Stimulated activated CD4-positive, alpha-beta T cell treated with anti-CD3 and anti-CD28 coated beads, Interleukin-15, amount 100 ng/mL, for 48 hours (primary cell): ENCODE measurements around the gene CELF2.

Experiments used
- DNase-seq, 2 donors: peaks; one replicate each; pipeline ENCODE4 v3.0.0-alpha.2; 2020; ENCODE audit warnings: low read depth in 2 of 2

The CELF2 gene

DNA sequence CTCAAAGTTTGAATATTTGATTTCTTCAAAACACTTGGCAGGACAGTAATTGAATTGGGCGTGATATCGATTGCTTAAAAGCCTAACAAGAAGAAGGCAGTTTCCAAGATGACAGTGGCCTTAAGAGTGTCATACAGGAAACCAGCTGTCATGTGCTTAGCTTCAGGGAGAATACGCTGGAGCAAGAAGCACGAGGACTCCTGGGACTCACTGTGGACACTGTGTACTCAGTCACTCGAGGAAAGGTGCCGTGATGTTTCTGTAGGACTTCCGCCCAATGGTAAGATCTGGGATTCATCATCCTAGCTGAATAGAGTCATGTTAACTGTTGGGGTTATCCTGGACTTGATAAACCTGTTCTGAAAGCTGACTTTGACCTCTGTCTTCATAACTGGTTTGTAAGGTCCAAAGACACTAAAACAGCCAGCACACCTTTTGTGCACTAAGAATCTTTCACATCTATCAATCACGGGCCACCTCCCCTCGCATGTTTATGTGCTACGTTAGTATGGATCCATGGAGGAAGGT lies 113.5 kb downstream of the CELF2 start:
- DNase-seq = no peak

DNA sequence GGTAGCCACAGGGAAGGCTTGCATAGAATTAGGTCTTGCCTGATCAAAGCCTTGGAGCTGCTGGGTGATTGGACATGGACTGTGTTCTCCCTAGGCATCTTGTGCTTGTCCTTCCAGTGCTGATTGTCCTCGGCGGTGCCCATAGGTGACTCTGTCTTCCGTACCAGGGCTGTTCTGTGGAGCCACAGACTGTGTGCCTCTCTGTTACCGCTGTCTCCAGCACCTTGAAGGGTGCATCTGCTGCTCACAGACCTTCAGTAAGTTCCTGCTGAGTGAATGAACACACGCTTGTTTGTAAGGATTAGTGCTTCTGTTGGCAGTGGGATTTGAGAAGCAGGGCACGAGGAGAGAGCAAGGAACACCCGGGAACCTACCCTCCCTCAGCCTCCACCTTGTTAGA lies 116.7 kb downstream of the CELF2 start:
- DNase-seq = no peak

DNA sequence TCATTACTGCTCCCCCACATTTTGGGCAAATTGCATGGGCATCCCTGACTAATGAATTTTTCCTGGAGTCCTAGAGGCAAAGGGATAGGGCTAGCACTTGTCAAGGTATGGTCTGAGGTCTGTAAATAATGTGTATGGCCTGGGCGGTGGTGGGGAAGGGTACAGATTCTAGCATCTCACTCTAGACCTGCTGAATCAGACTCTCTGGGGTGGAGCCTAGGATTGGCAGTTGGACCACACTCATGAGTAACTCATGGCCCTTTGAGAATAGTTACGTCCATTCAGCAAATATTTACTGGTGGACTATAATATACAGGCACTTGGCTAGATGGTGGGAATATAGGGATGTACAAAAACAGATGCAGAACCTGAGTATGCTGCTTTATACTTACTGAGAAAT lies 118.0 kb downstream of the CELF2 start:
- DNase-seq = no peak

GRCh38 chr10:11138314-11139033 lies 120.8 kb downstream of the CELF2 start:
- no peak for DNase-seq

GRCh38 chr10:11140963-11141362 lies 123.3 kb downstream of the CELF2 start:
- DNase-seq = no peak

DNA sequence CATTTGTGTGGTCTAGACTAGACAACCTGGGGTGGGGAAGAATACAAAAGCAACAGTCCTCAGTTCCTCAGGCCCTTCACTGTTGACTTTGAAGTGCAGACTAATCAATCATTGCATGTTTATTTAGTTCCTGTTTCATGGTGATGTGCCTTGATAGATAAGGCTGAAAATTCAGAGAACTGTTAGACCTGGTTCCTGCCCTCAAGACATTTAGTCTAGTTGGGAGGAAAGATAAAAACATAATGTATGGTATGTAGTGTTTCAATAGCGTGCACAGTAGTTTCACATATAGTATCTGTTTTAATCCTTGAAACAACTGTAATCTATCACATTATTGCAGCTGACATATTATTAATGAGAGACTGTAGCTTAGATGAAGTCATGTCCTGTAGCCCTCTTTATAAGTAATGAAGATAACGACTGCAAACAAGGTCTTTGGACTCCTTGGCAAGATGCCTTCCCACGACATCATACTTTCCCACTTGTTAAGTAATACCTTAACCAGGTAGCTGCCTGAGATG lies 124.0 kb downstream of the CELF2 start:
- DNase-seq = no peak

DNA sequence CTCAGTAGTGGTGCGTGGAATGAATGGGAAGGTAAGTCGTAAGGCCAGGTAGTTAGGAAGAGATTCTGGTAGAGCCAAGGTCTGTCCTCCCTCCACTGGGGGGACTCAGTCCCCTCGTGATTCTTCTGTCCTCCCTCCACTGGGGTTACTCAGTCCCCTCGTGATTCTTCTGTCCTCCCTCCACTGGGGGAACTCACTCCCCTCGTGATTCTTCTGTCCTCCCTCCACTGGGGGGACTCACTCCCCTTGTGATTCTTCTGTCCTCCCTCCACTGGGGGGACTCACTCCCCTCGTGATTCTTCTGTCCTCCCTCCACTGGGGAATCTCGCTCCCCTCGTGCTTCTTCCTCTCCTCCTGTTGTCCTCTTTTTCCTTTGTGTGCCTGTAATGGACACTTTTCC lies 125.1 kb downstream of the CELF2 start:
- DNase-seq = no peak

GRCh38 chr10:11143242-11143641 lies 125.6 kb downstream of the CELF2 start:
- DNase-seq = no peak

DNA sequence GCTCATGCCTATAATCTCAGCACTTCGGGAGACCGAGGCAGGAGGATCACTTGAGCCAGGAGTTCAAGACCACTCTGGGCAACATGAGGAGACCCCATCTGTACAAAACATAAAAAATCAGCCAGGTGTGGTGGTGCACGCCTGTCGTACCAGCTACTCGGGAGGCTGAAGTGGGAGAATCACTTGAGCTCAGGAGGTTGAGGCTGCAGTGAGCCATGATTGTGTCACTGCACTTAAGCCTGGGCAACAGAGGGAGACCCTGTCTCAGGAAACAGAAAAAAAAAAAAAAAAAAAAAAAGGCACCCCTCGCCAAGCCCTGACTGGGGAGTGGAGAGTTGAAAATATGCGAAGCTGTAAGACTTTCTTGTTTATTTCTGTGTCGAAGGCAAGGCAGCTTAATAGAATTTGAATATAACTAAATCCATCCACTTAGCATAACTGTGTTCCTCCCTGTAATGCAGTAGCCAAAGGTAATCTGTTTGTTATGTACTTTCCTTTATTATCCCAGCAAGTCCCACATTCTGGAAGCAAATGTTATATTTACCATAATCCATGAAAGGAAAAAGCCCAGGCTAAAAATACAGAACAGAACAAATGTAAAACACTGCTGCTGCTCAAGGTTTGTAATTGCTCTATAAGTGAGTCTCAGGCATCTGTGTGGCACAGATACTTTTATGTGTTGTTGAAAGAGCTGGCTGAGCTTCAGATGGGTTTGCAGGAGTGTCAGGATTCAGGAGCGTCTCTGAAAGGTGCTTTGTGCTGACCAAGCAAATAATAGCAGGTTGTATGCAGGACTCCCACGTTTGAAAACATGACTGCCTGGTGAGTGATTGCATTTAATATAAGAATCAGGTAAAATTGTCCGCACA lies 127.2 kb downstream of the CELF2 start:
- no peak for DNase-seq

DNA sequence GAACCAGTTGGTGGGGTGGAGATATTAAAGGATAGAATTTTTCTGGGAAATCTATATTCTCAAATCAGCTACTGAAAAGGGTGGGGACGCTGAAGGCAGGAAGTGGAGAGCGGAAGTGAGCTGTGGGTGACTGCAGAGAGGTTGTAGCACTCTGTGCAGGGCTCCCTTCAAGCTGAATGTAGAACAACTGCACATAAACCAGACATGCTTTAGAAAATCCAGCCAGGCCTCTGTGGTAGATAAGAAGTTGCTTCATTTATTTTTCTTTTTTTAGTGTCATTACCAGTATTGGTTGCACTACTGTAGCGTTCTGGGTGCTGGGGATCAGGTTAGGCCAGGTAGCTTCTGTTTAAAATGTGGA lies 127.8 kb downstream of the CELF2 start:
- DNase-seq = no peak

- no peak for DNase-seq
These were observed 128.9 kb downstream of the CELF2 start for GRCh38 chr10:11146402-11147171.

DNA sequence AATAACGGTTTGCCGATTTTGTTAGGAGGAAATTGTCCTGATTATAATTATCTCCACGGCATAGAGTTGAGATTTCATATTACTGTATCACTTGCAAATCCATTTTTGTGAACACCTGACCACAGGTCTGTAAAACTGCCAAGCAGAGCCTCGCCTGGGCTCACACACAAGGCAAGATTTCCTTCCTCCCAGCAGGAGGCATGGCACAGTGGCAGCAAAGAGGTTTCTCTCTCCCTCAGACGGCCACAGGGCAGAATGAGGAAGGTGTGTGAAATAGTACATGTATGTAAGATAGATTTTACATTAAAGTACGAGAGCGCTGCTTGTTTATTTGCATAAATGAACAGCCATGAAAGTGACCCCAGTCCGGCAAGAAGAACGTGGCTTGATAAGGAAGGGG lies 130.1 kb downstream of the CELF2 start:
- no peak for DNase-seq

GRCh38 chr10:11148142-11149028 lies 130.7 kb downstream of the CELF2 start:
- DNase-seq = no peak

DNA sequence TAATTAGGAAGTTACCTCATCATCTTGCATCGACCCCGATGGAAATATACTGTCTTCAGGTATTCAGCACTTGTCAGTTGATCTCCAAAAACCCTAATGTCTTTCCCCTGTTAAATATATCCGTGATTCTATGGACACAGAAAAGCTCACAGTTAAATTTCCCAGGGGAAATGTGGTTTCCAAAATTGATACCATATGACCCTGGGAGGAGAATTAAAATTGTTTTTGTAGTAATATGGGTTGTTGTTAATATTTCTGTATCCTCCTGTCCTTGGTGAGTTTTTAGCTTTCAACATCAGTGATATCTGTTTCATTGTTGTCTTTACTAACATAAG lies 132.1 kb downstream of the CELF2 start:
- no peak for DNase-seq

GRCh38 chr10:11150231-11150731 lies 132.6 kb downstream of the CELF2 start:
- no peak for DNase-seq

GRCh38 chr10:11150879-11151415 lies 133.3 kb downstream of the CELF2 start:
- no peak for DNase-seq

DNA sequence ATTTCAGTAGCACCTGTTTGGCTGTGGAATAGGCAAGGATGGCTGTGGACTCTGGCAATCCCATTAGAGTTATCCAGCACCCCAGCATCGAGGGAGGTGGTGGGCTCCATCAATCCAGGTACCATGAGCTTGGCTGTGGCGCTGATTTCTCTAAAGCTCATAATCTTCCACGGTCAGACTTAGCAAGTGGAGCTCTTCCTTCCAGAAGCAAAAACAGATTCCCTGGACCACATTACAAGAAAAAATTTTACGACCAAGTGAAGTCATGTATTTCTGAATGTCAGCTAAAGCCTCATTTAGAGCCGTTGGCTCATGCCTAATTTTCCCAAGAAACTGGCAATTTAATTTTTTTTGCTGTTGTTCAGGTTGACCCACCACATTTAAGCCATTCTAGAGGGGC lies 135.1 kb downstream of the CELF2 start:
- DNase-seq = no peak

DNA sequence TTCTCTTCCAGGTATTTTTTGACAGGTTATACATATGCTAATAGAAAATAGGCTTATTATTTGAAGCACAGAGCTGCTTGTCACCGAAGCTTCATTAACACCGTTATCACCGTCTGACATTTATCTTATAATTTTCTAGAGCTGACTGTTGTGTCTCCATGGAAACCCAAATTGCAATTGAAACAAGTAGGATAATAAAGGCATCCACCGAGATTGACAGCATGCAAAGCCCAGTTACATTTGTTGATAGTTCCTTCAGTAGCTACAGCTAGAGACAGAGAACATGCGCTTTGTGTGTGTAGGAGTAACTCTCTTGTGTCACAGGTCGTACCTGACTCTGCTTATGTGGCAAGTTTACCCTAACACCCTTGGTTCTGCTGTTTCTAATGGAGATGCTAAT lies 135.6 kb downstream of the CELF2 start:
- DNase-seq = no peak

- DNase-seq = no peak
These were observed 136.1 kb downstream of the CELF2 start for GRCh38 chr10:11153766-11154165.

DNA sequence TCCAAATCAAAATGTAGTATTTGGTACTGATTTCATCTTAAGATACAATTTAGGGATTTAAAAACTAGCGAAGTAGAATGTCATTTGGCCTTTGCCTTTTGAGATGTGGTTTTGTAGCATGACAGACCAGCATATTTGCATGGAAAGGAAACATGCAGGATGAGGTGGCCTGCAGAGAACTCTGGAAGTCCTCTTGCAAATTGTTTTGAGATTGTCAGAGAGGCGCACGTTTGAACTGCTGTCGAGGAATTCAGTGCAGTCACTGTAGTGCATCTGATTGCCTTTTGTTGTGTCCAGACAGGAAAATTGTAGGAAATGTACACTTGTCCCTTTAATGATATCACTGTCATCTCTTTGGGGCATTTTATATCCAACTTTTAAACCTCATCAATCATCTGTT lies 136.7 kb downstream of the CELF2 start:
- DNase-seq = no peak
